HepG2 (cell line): ENCODE results near the gene GSTM4. TPM values are rescaled to one million over a fixed set of nuclear protein-coding genes. Genes with fewer than 3 reads are reported as not detected.

Experiments used
- CREBL2 ChIP-seq: sonication (generic); formaldehyde crosslinking; IDR thresholded peaks from 2 replicates; pipeline ENCODE4 v1.8.1; 2023; ENCODE audit warnings: missing genetic modification reagents, mild to moderate bottlenecking, borderline replicate concordance
- DZIP1 ChIP-seq: sonication (generic); formaldehyde crosslinking; IDR thresholded peaks from 2 replicates; pipeline ENCODE4 v1.5.0; 2020; ENCODE audit warnings: mild to moderate bottlenecking, missing genetic modification reagents
- ERF ChIP-seq: IDR thresholded peaks from 2 replicates; pipeline ENCODE4 v1.6.1; 2018; ENCODE audit warnings: missing biosample characterization, missing genetic modification reagents
- GZF1 ChIP-seq: sonication (generic); formaldehyde crosslinking; IDR thresholded peaks from 2 replicates; pipeline ENCODE4 v1.5.1; 2020; ENCODE audit warnings: mild to moderate bottlenecking, missing genetic modification reagents
- HHEX ChIP-seq: IDR thresholded peaks from 2 replicates; pipeline ENCODE4 v1.6.1; 2016; ENCODE audit warnings: control low read depth
- HMGA1 ChIP-seq: sonication (generic); formaldehyde crosslinking; conservative IDR thresholded peaks from 2 replicates; pipeline ENCODE4 v1.4.0; 2020; ENCODE audit warnings: missing genetic modification reagents
- MTA1 ChIP-seq: sonication (generic); formaldehyde crosslinking; IDR thresholded peaks from 2 replicates; pipeline ENCODE4 v1.4.0; 2020; ENCODE audit warnings: missing genetic modification reagents, mild to moderate bottlenecking, borderline replicate concordance
- RORA ChIP-seq: sonication (generic); formaldehyde crosslinking; IDR thresholded peaks from 2 replicates; pipeline ENCODE4 v1.5.0; 2020; ENCODE audit warnings: mild to moderate bottlenecking, missing genetic modification reagents, moderate library complexity
- SP140L ChIP-seq: sonication (generic); formaldehyde crosslinking; IDR thresholded peaks from 2 replicates; pipeline ENCODE4 v1.4.0; 2020; ENCODE audit warnings: missing genetic modification reagents, borderline replicate concordance
- TARDBP ChIP-seq: sonication (generic); formaldehyde crosslinking; IDR thresholded peaks from 2 replicates; pipeline ENCODE4 v1.8.0; 2022; ENCODE audit warnings: mild to moderate bottlenecking, missing genetic modification reagents
- TBX2 ChIP-seq: sonication (generic); formaldehyde crosslinking; IDR thresholded peaks from 2 replicates; pipeline ENCODE4 v1.5.0; 2020; ENCODE audit warnings: missing genetic modification reagents, mild to moderate bottlenecking, borderline replicate concordance
- ZBTB38 ChIP-seq: sonication (generic); formaldehyde crosslinking; IDR thresholded peaks from 2 replicates; pipeline ENCODE4 v1.5.1; 2020; ENCODE audit warnings: mild to moderate bottlenecking, missing genetic modification reagents
- ZNF12 ChIP-seq: sonication (generic); formaldehyde crosslinking; IDR thresholded peaks from 2 replicates; pipeline ENCODE4 v1.5.0; 2020; ENCODE audit warnings: missing genetic modification reagents
- ZNF224 ChIP-seq: sonication (generic); formaldehyde crosslinking; IDR thresholded peaks from 2 replicates; pipeline ENCODE4 v1.5.0; 2020; ENCODE audit warnings: mild to moderate bottlenecking, missing genetic modification reagents
- ZNF275 ChIP-seq: sonication (generic); formaldehyde crosslinking; IDR thresholded peaks from 2 replicates; pipeline ENCODE4 v1.8.0; 2022; ENCODE audit warnings: missing genetic modification reagents, mild to moderate bottlenecking, inconsistent platforms, borderline replicate concordance
- ZNF292 ChIP-seq: sonication (generic); formaldehyde crosslinking; IDR thresholded peaks from 2 replicates; pipeline ENCODE4 v1.8.1; 2022; ENCODE audit warnings: mild to moderate bottlenecking, low read depth, missing genetic modification reagents, borderline replicate concordance
- ZNF30 ChIP-seq: sonication (generic); formaldehyde crosslinking; IDR thresholded peaks from 2 replicates; pipeline ENCODE4 v1.5.0; 2020; ENCODE audit warnings: mild to moderate bottlenecking, missing genetic modification reagents
- ZNF460 ChIP-seq: sonication (generic); formaldehyde crosslinking; IDR thresholded peaks from 2 replicates; pipeline ENCODE4 v1.5.1; 2020; ENCODE audit warnings: missing genetic modification reagents, mild to moderate bottlenecking, borderline replicate concordance
- ZNF501 ChIP-seq: sonication (generic); formaldehyde crosslinking; IDR thresholded peaks from 2 replicates; pipeline ENCODE4 v1.5.1; 2020; ENCODE audit warnings: mild to moderate bottlenecking, moderate library complexity, missing genetic modification reagents
- ZNF546 ChIP-seq: sonication (generic); formaldehyde crosslinking; conservative IDR thresholded peaks from 2 replicates; pipeline ENCODE4 v1.8.1; 2023; ENCODE audit warnings: mild to moderate bottlenecking, missing genetic modification reagents
- ZNF562 ChIP-seq: sonication (generic); formaldehyde crosslinking; IDR thresholded peaks from 2 replicates; pipeline ENCODE4 v1.8.0; 2022; ENCODE audit warnings: missing genetic modification reagents, borderline replicate concordance
- ZNF563 ChIP-seq: sonication (generic); formaldehyde crosslinking; IDR thresholded peaks from 2 replicates; pipeline ENCODE4 v1.8.0; 2022; ENCODE audit warnings: mild to moderate bottlenecking, moderate library complexity, missing genetic modification reagents
- ZNF660 ChIP-seq: sonication (generic); formaldehyde crosslinking; IDR thresholded peaks from 2 replicates; pipeline ENCODE4 v1.5.1; 2020; ENCODE audit warnings: mild to moderate bottlenecking, low read depth, missing genetic modification reagents, borderline replicate concordance
- ZNF75D ChIP-seq: sonication (generic); formaldehyde crosslinking; IDR thresholded peaks from 2 replicates; pipeline ENCODE4 v1.8.1; 2023; ENCODE audit warnings: missing genetic modification reagents, mild to moderate bottlenecking, borderline replicate concordance
- ZNF891 ChIP-seq: sonication (generic); formaldehyde crosslinking; IDR thresholded peaks from 2 replicates; pipeline ENCODE4 v1.5.0; 2020; ENCODE audit warnings: mild to moderate bottlenecking, missing genetic modification reagents
- polyA plus RNA-seq, 8 experiments: library from polyadenylated mRNA; depleted of rRNA in 3 of 8; stranded (reverse) in 7 of 8; unstranded in 1 of 8; fragments of >200 nt; fragmentation: Illumina TruSeq in 4 of 8; extraction: Trizol in 4 of 8; gene quantifications; 2 replicates each; pipeline versions ENCODE4 v1.2.1 to v1.2.3, GENCODE V29; 2011 to 2016; ENCODE audit warnings: low read depth in 4 of 8, missing spikeins in 1 of 8, mixed read lengths in 1 of 8; ENCODE audit not compliant: insufficient read depth in 1 of 8
- total RNA-seq, 5 experiments: library from RNA; depleted of rRNA; stranded (reverse); fragments of >200 nt; fragmentation: Illumina TruSeq; extraction: Trizol; gene quantifications; 2 replicates each; pipeline ENCODE4 v1.2.3, GENCODE V29; 2016; ENCODE audit warnings: low read depth in 1 of 5

Gene GSTM4
- total and polyA plus RNA-seq, 2 of the 13 experiments (the other 11 are each of a cell fraction or from before 2014, with no cell fraction given), result 25.3 to 40.8 TPM

GRCh38 chr1:109619576-109620400 is 36.1 kb upstream of the GSTM4 start, which contains the start of the genes AMPD2 and GNAT2 (continued):
- TF ChIP-seq DZIP1, result 0 out of 2 replicates have a peak, but pooled peaks have one; percentile 64
- no peak for TF ChIP-seq ZNF75D (CRISPR knock-in tag)
- 0 out of 2 replicates have a peak, but pooled peaks have one; percentile 13 for TF ChIP-seq ZNF563 (CRISPR knock-in tag)
- 0 out of 2 replicates have a peak, but pooled peaks have one; percentile 50 for TF ChIP-seq ZNF30 (CRISPR knock-in tag)
- peak; percentile 21 for TF ChIP-seq ERF
- no peak for TF ChIP-seq HHEX (CRISPR knock-in tag)
- TF ChIP-seq ZNF660, result no peak
- TF ChIP-seq ZNF562 (CRISPR knock-in tag), result no peak
- peak; percentile 68; the same call in 1 of the 2 replicates for TF ChIP-seq ZNF275 (CRISPR knock-in tag)
- no peak for TF ChIP-seq CREBL2 (CRISPR knock-in tag)
- no peak for TF ChIP-seq ZNF460 (CRISPR knock-in tag)
- TF ChIP-seq GZF1 (CRISPR knock-in tag), result no peak
- TF ChIP-seq ZNF546 (CRISPR knock-in tag), result no peak
- TF ChIP-seq ZNF501 (CRISPR knock-in tag), result peak; percentile 81
- TF ChIP-seq TBX2 (CRISPR knock-in tag), result peak; percentile 67
- TF ChIP-seq ZNF12, result no peak
- TF ChIP-seq MTA1 (CRISPR knock-in tag), result no peak
- TF ChIP-seq SP140L (CRISPR knock-in tag), result no peak
- no peak; the same call in 1 of the 2 replicates for TF ChIP-seq ZBTB38 (CRISPR knock-in tag)
- no peak for TF ChIP-seq ZNF891 (CRISPR knock-in tag)
- no peak for TF ChIP-seq ZNF292
- TF ChIP-seq ZNF224 (CRISPR knock-in tag), result 0 out of 2 replicates have a peak, but pooled peaks have one; percentile 40
- no peak for TF ChIP-seq HMGA1 (CRISPR knock-in tag)
- TF ChIP-seq RORA (CRISPR knock-in tag), result no peak
- peak; percentile 52; the same call in 1 of the 2 replicates for TF ChIP-seq TARDBP (CRISPR knock-in tag)
